Testis (tissue), 3 donors: ENCODE measurements around the gene CHAC2. TPM values are rescaled to one million over a fixed set of nuclear protein-coding genes. Genes with fewer than 3 reads are reported as not detected.

ENCODE experiments used
- DNase-seq: peaks from one replicate; pipeline ENCODE4 v3.0.0-alpha.2; 2019
- H3K27ac ChIP-seq, 2 donors: fragments of 200-600 bp; sonication (generic); one replicate each; pipeline ENCODE4 v1.5.1; 2019
- H3K27me3 ChIP-seq: fragments of 200-600 bp; sonication (generic); one replicate; pipeline ENCODE4 v1.5.1; 2019
- H3K36me3 ChIP-seq: fragments of 200-600 bp; sonication (generic); one replicate; pipeline ENCODE4 v1.5.1; 2017; ENCODE audit warnings: low read depth; ENCODE audit errors: missing control alignments
- H3K4me1 ChIP-seq: fragments of 200-600 bp; sonication (generic); one replicate; pipeline ENCODE4 v1.5.1; 2019
- H3K4me3 ChIP-seq, 2 donors: fragments of 200-600 bp; sonication (generic); one replicate each; pipeline ENCODE4 v1.5.1; 2017 to 2019
- H3K9me3 ChIP-seq: fragments of 200-600 bp; sonication (generic); one replicate; pipeline ENCODE4 v1.5.1; 2017
- CTCF ChIP-seq, 3 experiments: fragments of 450-650 bp in 2 of 3; fragments of 200-600 bp in 1 of 3; sonication (generic) in 1 of 3; IDR thresholded peaks; one replicate each; pipeline ENCODE4 v1.5.1; 2016 to 2019; ENCODE audit warnings: antibody characterized with exemption in 3 of 3, mild to moderate bottlenecking in 2 of 3, moderate library complexity in 1 of 3
- POLR2A ChIP-seq: fragments of 450-650 bp; IDR thresholded peaks from one replicate; pipeline ENCODE4 v1.6.1; 2017; ENCODE audit warnings: antibody characterized with exemption, mild to moderate bottlenecking, moderate library complexity
- WGBS, 2 donors: methylation state at CpG; one replicate each; pipeline ENCODE4 v1.1.5; 2018; 5-methylcytosine and 5-hydroxymethylcytosine counted together
- intact Hi-C: fragments of 100-400 bp; cut with DNase I; formaldehyde crosslinking; loops from one replicate; pipeline ENCODE4 v1.15.1; 2023; ENCODE audit warnings: low total_unique reads
- polyA plus RNA-seq: library from polyadenylated mRNA; stranded (reverse); fragments of 350-450 nt; fragmentation: Illumina TruSeq; extraction: RNeasy Lipid Tissue Mini Kit (QIAGEN cat#74804); gene quantifications from one replicate; pipeline ENCODE4 v1.2.3, GENCODE V29; 2014; ENCODE audit warnings: low read depth, low replicate concordance; ENCODE audit not compliant: insufficient read depth
- total RNA-seq, 2 donors: library from RNA; depleted of rRNA; stranded (reverse); fragments of >200 nt; gene quantifications; one replicate each; pipeline ENCODE4 v1.2.3, GENCODE V29; 2016

Gene CHAC2
- total and polyA plus RNA-seq, 3 donors from 2014 or later: 3.4 to 9.1 (median 3.6) TPM

GRCh38 chr2:53750041-53750768 lies 17.4 kb upstream of the CHAC2 start:
- H3K27ac ChIP-seq: peak overlapping the region in 1 of 2 donors; percentile 1
- no peaks in the 10 kb centered on the region for H3K27me3 ChIP-seq
- no peak for DNase-seq
- no peaks in the 10 kb centered on the region for H3K4me1 ChIP-seq
- no peaks in the 10 kb centered on the region for H3K36me3 ChIP-seq
- intact Hi-C loops: no loop called here
- H3K4me3 ChIP-seq: no peak overlapping the region
- no peak for TF ChIP-seq POLR2A
- no peak for TF ChIP-seq CTCF (IDR thresholded peaks at IDR 0.05)
- H3K9me3 ChIP-seq: no peaks in the 10 kb centered on the region
- WGBS, 2 donors: 47 to 49% methylated on average over 4 of the region's 4 CpGs

GRCh38 chr2:53751728-53752127 lies 15.9 kb upstream of the CHAC2 start:
- DNase-seq: no peak
- intact Hi-C loops: no loop called here
- Histone ChIP-seq H3K27ac (no peak overlapping the region), H3K27me3 (no peaks in the 10 kb centered on the region), H3K9me3 (no peaks in the 10 kb centered on the region), H3K36me3 (no peaks in the 10 kb centered on the region), H3K4me1 (no peaks in the 10 kb centered on the region), H3K4me3 (no peak overlapping the region)
- TF ChIP-seq CTCF (IDR thresholded peaks at IDR 0.05) (no peak), POLR2A (no peak)
- 86 to 95% methylated on average over 1 of the region's 1 CpG for WGBS, 2 donors

GRCh38 chr2:53752385-53752784 lies 15.2 kb upstream of the CHAC2 start:
- Histone ChIP-seq H3K9me3 (no peaks in the 10 kb centered on the region), H3K27ac (no peak overlapping the region), H3K36me3 (no peaks in the 10 kb centered on the region), H3K27me3 (no peaks in the 10 kb centered on the region), H3K4me1 (no peaks in the 10 kb centered on the region), H3K4me3 (no peak overlapping the region)
- whole genome bisulfite sequencing, 2 donors: 87 to 98% methylated on average over 4 of the region's 4 CpGs
- intact Hi-C loops: no loop called here
- TF ChIP-seq POLR2A: no peak
- no peak for TF ChIP-seq CTCF (IDR thresholded peaks at IDR 0.05)
- no peak for DNase-seq

GRCh38 chr2:53753041-53753440 lies 14.6 kb upstream of the CHAC2 start:
- no peak overlapping the region for H3K27ac ChIP-seq

More at GRCh38 chr2:53753041-53753440, 14.6 kb upstream of the CHAC2 start:
- intact Hi-C loops: no loop called here
- Histone ChIP-seq H3K36me3 (no peaks in the 10 kb centered on the region), H3K9me3 (no peaks in the 10 kb centered on the region), H3K4me3 (no peak overlapping the region), H3K4me1 (no peaks in the 10 kb centered on the region), H3K27me3 (no peaks in the 10 kb centered on the region)
- TF ChIP-seq CTCF (IDR thresholded peaks at IDR 0.05): no peak
- no peak for TF ChIP-seq POLR2A
- DNase-seq: no peak
